ENCODE results near the gene ARMH1. TPM values are rescaled to one million over a fixed set of nuclear protein-coding genes. Genes with fewer than 3 reads are reported as not detected.

The ARMH1 gene
- total RNA-seq, 1 experiment from 2014 or later = 0.15 TPM

DNA sequence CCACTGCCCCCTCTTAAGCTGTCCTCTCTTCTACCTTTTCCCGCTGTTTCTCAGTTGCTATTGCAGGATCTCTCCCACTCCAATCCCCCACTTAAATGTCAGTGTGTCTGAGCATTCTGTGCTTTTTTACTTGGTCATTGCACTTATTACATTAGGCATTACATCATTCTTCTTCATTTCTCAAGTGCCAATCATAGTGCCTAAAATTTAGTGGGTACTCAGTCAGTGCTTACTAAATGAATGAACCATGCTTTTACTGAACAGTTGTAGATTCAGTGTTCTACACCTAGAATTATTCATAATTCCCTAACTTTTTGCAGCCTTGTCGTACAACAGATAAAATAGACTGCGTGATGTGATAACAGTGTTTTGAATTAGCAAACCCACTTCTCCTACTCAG lies 19.4 kb downstream of the ARMH1 start:
- Histone ChIP-seq H3K9me3 (ENCODE audit: low read length) (no peaks in the 10 kb centered on the region), H3K4me3 (ENCODE audit: low read length) (no peak overlapping the region), H3K27me3 (ENCODE audit: low read length) (no peaks in the 10 kb centered on the region), H3K4me2 (ENCODE audit: low read length) (no peak overlapping the region), H3K9ac (ENCODE audit: low read length) (no peak overlapping the region), H3F3A (ENCODE audit: low read length, unreplicated experiment) (no peaks in the 10 kb centered on the region), H3K36me3 (ENCODE audit: low read depth, low read length) (no peaks in the 10 kb centered on the region), H3K27ac (ENCODE audit: low read length) (no peak overlapping the region), H3K9me2 (replicated peaks; ENCODE audit: low read length) (no peaks in the 10 kb centered on the region), H4K20me1 (ENCODE audit: low read length) (no peaks in the 10 kb centered on the region), H3K79me2 (ENCODE audit: low read length) (no peaks in the 10 kb centered on the region), H3K4me1 (ENCODE audit: insufficient read depth, low read length) (peaks cover 12% of the 10 kb centered on the region; the same call in 1 of the 2 replicates), H2AFZ (ENCODE audit: low read length) (no peak overlapping the region)
- POLR2A ChIA-PET (ENCODE audit: unreplicated experiment) = no interaction called here
- no peak for DNase-seq
- intact Hi-C loops (cut with micrococcal nuclease) = no loop called here
- CTCF ChIA-PET = no interaction called here
- no TSS peak for BruUV-seq (replicated peaks)
- TF ChIP-seq, protein P1, sequence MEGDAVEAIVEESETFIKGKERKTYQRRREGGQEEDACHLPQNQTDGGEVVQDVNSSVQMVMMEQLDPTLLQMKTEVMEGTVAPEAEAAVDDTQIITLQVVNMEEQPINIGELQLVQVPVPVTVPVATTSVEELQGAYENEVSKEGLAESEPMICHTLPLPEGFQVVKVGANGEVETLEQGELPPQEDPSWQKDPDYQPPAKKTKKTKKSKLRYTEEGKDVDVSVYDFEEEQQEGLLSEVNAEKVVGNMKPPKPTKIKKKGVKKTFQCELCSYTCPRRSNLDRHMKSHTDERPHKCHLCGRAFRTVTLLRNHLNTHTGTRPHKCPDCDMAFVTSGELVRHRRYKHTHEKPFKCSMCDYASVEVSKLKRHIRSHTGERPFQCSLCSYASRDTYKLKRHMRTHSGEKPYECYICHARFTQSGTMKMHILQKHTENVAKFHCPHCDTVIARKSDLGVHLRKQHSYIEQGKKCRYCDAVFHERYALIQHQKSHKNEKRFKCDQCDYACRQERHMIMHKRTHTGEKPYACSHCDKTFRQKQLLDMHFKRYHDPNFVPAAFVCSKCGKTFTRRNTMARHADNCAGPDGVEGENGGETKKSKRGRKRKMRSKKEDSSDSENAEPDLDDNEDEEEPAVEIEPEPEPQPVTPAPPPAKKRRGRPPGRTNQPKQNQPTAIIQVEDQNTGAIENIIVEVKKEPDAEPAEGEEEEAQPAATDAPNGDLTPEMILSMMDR (conservative IDR thresholded peaks at IDR 0.05; ENCODE audit: low read depth, low read length) = no peak
- no peak for TF ChIP-seq EZH2phosphoT487 (IDR thresholded peaks at IDR 0.05; ENCODE audit: borderline replicate concordance, low read length)
- no peak for TF ChIP-seq EZH2 (IDR thresholded peaks at IDR 0.05; ENCODE audit: low read length, unreplicated experiment)
- no peak for ATAC-seq

DNA sequence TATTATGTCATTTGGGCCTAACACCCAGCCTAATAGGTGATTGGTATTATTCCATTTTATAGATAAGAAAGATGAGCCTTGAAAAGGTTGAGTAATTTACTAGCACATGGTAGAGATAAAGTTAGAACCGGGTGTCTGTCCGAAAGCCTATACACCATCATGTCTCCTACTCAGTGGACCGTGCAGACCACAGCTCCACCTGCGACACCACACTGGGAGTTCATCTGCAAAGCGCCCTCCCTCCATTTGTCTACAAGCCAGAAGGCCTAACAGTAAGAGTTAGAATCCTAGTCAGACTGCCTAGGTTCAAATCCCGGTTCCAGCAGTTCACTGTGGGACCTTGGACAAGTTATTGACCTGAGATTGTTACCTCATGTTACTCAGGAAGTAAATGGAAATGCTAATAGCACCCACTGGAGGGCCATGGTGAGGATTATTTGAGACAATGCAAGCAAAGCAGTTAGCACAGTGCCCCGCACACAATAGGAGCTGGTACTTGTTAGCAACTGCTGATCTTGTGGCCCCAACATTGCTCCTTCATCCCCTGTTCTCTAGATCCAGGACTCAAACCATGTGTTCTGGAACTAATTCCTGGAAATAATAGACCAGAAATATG lies 20.5 kb downstream of the ARMH1 start:
- ATAC-seq = no peak
- TF ChIP-seq, protein P1 (conservative IDR thresholded peaks at IDR 0.05; ENCODE audit: low read depth, low read length) = no peak
- TF ChIP-seq EZH2 (IDR thresholded peaks at IDR 0.05; ENCODE audit: low read length, unreplicated experiment) (no peak), EZH2phosphoT487 (IDR thresholded peaks at IDR 0.05; ENCODE audit: borderline replicate concordance, low read length) (no peak)
- no TSS peak for BruUV-seq (replicated peaks)
- H3K4me1 ChIP-seq (ENCODE audit: insufficient read depth, low read length) = peaks cover 8% of the 10 kb centered on the region; the same call in 1 of the 2 replicates
- POLR2A ChIA-PET (ENCODE audit: unreplicated experiment) = no interaction called here
- H3K79me2 ChIP-seq (ENCODE audit: low read length) = no peaks in the 10 kb centered on the region
- CTCF ChIA-PET = no interaction called here
- no peaks in the 10 kb centered on the region for H3F3A ChIP-seq (ENCODE audit: low read length, unreplicated experiment)
- no peak overlapping the region for H3K4me2 ChIP-seq (ENCODE audit: low read length)
- no peak overlapping the region for H2AFZ ChIP-seq (ENCODE audit: low read length)
- H3K36me3 ChIP-seq (ENCODE audit: low read depth, low read length) = no peaks in the 10 kb centered on the region
- H3K9ac ChIP-seq (ENCODE audit: low read length) = no peak overlapping the region
- H4K20me1 ChIP-seq (ENCODE audit: low read length) = no peaks in the 10 kb centered on the region
- no peaks in the 10 kb centered on the region for H3K27me3 ChIP-seq (ENCODE audit: low read length)
- no peaks in the 10 kb centered on the region for H3K9me3 ChIP-seq (ENCODE audit: low read length)
- no peaks in the 10 kb centered on the region for H3K9me2 ChIP-seq (replicated peaks; ENCODE audit: low read length)
- no peak overlapping the region for H3K4me3 ChIP-seq (ENCODE audit: low read length)
- no peak overlapping the region for H3K27ac ChIP-seq (ENCODE audit: low read length)
- no peak for DNase-seq
- intact Hi-C loops (cut with micrococcal nuclease) = no loop called here

DNA sequence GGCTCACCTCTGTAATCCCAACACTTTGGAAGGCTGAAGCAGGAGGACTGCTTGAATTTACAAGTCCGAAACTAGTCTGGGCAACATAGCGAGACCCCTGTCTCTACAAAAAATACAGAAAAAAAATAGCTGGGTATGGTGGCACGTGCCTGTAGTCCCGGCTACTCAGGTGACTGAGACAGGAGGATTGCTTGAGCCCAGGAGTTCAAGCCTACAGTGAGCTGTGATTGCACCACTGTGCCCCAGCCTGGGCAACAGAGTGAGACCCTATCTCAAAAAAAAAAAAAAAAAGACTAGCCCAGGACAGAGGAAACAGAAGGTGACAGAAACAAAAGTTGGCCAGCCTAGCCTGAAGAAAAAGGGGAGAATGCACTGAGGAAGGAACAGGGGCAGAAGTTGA lies 21.2 kb downstream of the ARMH1 start:
- Histone ChIP-seq H3K4me3 (ENCODE audit: low read length) (no peak overlapping the region), H3K9me3 (ENCODE audit: low read length) (no peaks in the 10 kb centered on the region), H3K27ac (ENCODE audit: low read length) (no peak overlapping the region), H3K9me2 (replicated peaks; ENCODE audit: low read length) (no peaks in the 10 kb centered on the region), H3K9ac (ENCODE audit: low read length) (no peak overlapping the region), H3K4me2 (ENCODE audit: low read length) (no peak overlapping the region), H2AFZ (ENCODE audit: low read length) (no peak overlapping the region), H3F3A (ENCODE audit: low read length, unreplicated experiment) (no peaks in the 10 kb centered on the region), H3K4me1 (ENCODE audit: insufficient read depth, low read length) (peaks cover 9% of the 10 kb centered on the region), H3K79me2 (ENCODE audit: low read length) (no peaks in the 10 kb centered on the region), H3K36me3 (ENCODE audit: low read depth, low read length) (no peaks in the 10 kb centered on the region), H4K20me1 (ENCODE audit: low read length) (no peaks in the 10 kb centered on the region), H3K27me3 (ENCODE audit: low read length) (no peaks in the 10 kb centered on the region)
- TF ChIP-seq EZH2 (IDR thresholded peaks at IDR 0.05; ENCODE audit: low read length, unreplicated experiment) = no peak
- TF ChIP-seq, protein P1 (conservative IDR thresholded peaks at IDR 0.05; ENCODE audit: low read depth, low read length) = no peak
- no peak for TF ChIP-seq EZH2phosphoT487 (IDR thresholded peaks at IDR 0.05; ENCODE audit: borderline replicate concordance, low read length)
- BruUV-seq (replicated peaks) = no TSS peak
- ATAC-seq (no peak), DNase-seq (no peak)
- intact Hi-C loops (cut with micrococcal nuclease) = no loop called here
- CTCF ChIA-PET = no interaction called here
- POLR2A ChIA-PET (ENCODE audit: unreplicated experiment) = no interaction called here

Data from PC-3 (cell line).